Stimulated activated CD4-positive, alpha-beta T cell treated with anti-CD3 and anti-CD28 coated beads, Interleukin-15, amount 100 ng/mL, for 24 hours (primary cell): ENCODE results near the gene RNF175.
"Not testable (repeated sequence)": the region's sequence is repeated elsewhere in the genome, so short reads cannot be mapped to it uniquely, and the experiment has no call there.

Source experiments
- DNase-seq: peaks from one replicate; pipeline ENCODE4 v3.0.0-alpha.2; 2020

The RNF175 gene

DNA sequence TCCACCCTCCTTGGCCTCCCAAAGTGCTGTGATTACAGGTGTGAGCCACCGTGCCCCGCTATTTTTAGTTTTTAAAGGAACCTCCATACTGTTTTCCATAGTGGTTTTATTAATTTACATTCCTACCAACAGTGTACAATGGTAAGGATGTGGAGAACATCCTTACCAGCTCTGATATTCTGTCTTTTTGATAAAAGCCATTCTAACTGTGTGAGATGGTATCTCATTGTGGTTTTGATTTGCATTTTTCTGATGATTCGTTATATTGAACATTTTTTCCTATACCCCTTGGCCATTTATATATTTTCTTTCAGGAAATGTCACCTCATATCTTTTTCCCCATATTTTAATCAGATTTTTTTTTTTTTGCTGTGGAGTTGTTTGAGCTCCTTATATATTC lies 90.0 kb downstream of the RNF175 start:
- no peak for DNase-seq

DNA sequence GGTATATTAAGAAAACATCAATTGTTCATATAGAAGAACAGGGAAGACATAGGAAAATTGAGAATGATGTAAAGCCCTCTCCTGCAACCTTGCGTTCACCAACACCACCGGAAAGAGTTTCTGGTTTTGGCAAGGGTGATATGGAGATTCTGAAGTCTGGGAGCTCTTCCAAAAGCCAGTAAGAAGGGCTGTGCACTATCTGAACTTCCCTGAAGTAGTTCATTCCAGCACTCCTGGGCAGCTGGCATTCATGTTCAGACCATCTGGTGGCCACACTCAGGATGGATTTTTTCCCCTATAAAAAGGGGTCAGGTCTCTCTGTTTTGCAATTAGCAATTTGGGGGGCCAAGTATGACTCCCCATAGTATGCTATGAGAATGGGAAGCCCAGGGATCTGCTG lies 91.2 kb downstream of the RNF175 start:
- DNase-seq = no peak

DNA sequence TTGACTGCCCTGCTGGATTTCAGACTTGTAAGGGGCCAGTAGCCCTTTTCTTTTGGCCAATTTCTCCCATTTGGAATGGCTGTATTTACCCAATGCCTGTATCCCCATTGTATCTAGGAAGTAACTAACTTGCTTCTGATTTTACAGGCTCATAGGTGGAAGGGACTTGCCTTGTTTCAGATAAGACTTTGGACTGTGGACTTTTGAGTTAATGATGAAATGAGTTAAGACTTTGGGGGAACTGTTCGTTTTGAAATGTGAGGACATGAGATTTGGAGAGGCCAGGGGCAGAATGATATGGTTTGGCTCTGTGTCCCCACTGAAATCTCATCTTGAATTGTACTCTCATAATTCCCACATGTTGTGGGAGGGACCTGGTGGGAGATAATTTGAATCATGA lies 93.3 kb downstream of the RNF175 start:
- not testable (repeated sequence) for DNase-seq

DNA sequence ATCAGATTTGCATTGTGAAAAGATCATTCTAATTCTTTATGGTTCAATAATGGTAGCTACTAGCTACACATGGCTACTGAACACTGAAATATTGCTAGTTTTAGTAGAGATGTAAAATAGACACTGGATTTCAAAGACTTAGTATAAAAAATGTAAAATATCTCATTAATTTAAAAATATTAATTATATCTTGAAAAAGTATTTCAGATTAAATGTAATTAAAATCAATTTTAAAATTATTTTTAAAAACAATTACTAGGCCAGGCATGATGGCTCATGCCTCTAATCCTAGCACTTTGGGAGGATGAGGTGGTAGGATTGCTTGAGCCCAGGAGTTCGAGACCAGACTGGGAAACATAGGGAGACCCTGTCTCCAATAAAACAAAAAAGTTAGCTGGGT lies 96.2 kb downstream of the RNF175 start:
- no peak for DNase-seq

- DNase-seq = no peak
These were observed 97.9 kb downstream of the RNF175 start for GRCh38 chr4:153661908-153662307.

DNA sequence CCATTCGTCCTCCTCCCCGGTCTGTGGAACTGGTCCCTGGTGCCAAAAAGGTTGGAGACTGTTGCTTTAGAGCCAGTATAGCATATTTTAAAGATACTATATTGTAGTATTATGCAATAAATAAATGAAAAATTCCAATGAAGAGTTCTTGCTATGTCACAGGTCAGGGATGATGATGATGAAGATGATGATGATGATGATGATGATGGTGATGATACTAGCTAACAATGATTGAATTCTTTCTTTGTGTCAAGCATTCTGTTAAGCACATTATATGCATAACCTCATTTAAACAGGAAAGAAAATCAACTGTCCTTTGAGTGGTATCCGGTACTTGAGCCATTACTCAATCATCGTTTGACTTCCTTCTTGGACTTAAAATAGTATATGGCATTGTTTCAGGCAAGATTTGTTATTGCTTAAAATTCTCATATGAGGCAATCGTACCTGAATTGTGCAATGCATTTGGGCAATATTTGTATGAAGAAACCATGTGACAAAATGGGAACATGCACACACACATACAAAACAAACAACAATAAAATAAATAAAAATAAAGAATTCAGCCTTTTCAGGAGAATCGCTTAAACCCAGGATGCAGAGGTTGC lies 98.5 kb downstream of the RNF175 start:
- DNase-seq = no peak
